Adrenal gland (tissue), 5 donors: ENCODE results near the gene SERINC4.

Experiments used
- CTCF ChIP-seq, 6 experiments: fragments of 450-650 bp in 4 of 6; fragments of 200-600 bp in 2 of 6; sonication (generic) in 1 of 6; IDR thresholded peaks; 1 replicate in 5 of 6; 2 replicates in 1 of 6; pipeline versions ENCODE4 v1.5.1 to v1.8.0; 2016 to 2021; ENCODE audit warnings: antibody characterized with exemption in 6 of 6, mild to moderate bottlenecking in 2 of 6, moderate library complexity in 1 of 6
- POLR2A ChIP-seq, 2 donors: fragments of 450-650 bp; IDR thresholded peaks; one replicate each; pipeline ENCODE4 v1.6.1; 2017; ENCODE audit warnings: antibody characterized with exemption in 2 of 2, mild to moderate bottlenecking in 2 of 2, moderate library complexity in 1 of 2
- donor health status: DM: no; HTN: no; CAD: no.

- TF ChIP-seq CTCF (IDR thresholded peaks at IDR 0.05) (no peak), POLR2A (IDR thresholded peaks at IDR 0.05) (no peak)
These were observed 26.7 kb upstream of the SERINC4 start, which contains the start of gene WDR76 for GRCh38 chr15:43826508-43827341.
